HCT116 (cell line): ENCODE results near the gene CCDC73. TPM values are rescaled to one million over a fixed set of nuclear protein-coding genes. Genes with fewer than 3 reads are reported as not detected.

ENCODE experiments used
- ATAC-seq: fragments of 200-7000 bp; cut with Tn5 transposase; 2 replicates; pipeline ENCODE4 v1.9.1; 2020; ENCODE audit warnings: mild to moderate bottlenecking, moderate library complexity
- BruUV-seq: library from RNA; stranded (reverse); fragments of 400-500 nt; replicated peaks from 2 replicates; lab custom pipeline; 2021; lab: Mats Ljungman, UMichigan
- CTCF ChIA-PET: fragments of 300-600 bp; sonication (Branson Sonifier 250); formaldehyde crosslinking; loops from one replicate; lab custom pipeline; 2021; ENCODE audit warnings: antibody characterized with exemption; lab: Charles Lee
- POLR2A ChIA-PET: fragments of 300-600, 350-600 bp; sonication (Branson Sonifier 250); formaldehyde crosslinking; loops from one replicate; lab custom pipeline; 2021; ENCODE audit warnings: antibody characterized with exemption; lab: Charles Lee
- RAD21 ChIA-PET, 2 experiments: fragments of 300-600 bp; sonication (Branson Sonifier 250); formaldehyde crosslinking; loops; one replicate each; lab custom pipeline; 2023; ENCODE audit warnings: low total read pairs in 2 of 2; ENCODE audit not compliant: uncharacterized antibody in 2 of 2, unreplicated experiment in 2 of 2, low non-redundant PET in 1 of 2; lab: Charles Lee
- DNase-seq: peaks from one replicate; pipeline ENCODE4 v3.0.0-alpha.2; 2010; ENCODE audit warnings: low read depth, low spot score
- H2AFZ ChIP-seq: fragments of 200-600 bp; shearing (Covaris generic), sonication (generic); 2 replicates; pipeline ENCODE4 v1.6.1; 2017; ENCODE audit warnings: low read depth, mixed run types, mixed read lengths, antibody characterized with exemption, low read length; ENCODE audit not compliant: poor library complexity, severe bottlenecking
- H3K27ac ChIP-seq: 2 replicates; pipeline ENCODE4 v1.5.1; 2012; ENCODE audit warnings: low read depth, low read length
- H3K27me3 ChIP-seq: fragments of 200-600 bp; sonication (generic); 2 replicates; pipeline ENCODE4 v1.6.1; 2016; ENCODE audit warnings: mixed run types, low read length, mixed read lengths; ENCODE audit not compliant: insufficient read depth
- H3K36me3 ChIP-seq, 2 experiments: fragments of 200-500 bp in 1 of 2; fragments of 200-600 bp in 1 of 2; sonication (Bioruptor generic) in 1 of 2; sonication (generic) in 1 of 2; 2 replicates each; pipeline versions ENCODE4 v1.5.1 to v1.6.1; 2014 to 2016; ENCODE audit warnings: low read length in 2 of 2, inconsistent platforms in 1 of 2, mixed read lengths in 1 of 2, mixed run types in 1 of 2; ENCODE audit not compliant: insufficient read depth in 2 of 2, control insufficient read depth in 1 of 2
- H3K4me1 ChIP-seq, 2 experiments: fragments of 200-600 bp in 1 of 2; sonication (generic) in 1 of 2; 2 replicates each; pipeline versions ENCODE4 v1.5.1 to v1.6.1; 2012 to 2017; ENCODE audit warnings: low read length in 2 of 2, inconsistent platforms in 1 of 2, mild to moderate bottlenecking in 1 of 2, mixed read lengths in 1 of 2, mixed run types in 1 of 2, moderate library complexity in 1 of 2; ENCODE audit not compliant: insufficient read depth in 2 of 2, control insufficient read depth in 1 of 2
- H3K4me2 ChIP-seq: fragments of 200-600 bp; sonication (generic); 2 replicates; pipeline ENCODE4 v1.6.1; 2017; ENCODE audit warnings: mixed run types, low read length, mixed read lengths
- H3K4me3 ChIP-seq, 2 experiments: fragments of 200-600 bp in 1 of 2; sonication (generic) in 1 of 2; replicated peaks in 1 of 2; 2 replicates each; pipeline ENCODE4 v1.5.1; 2011 to 2016; ENCODE audit warnings: low read length in 2 of 2, control low read depth in 1 of 2, low read depth in 1 of 2, mild to moderate bottlenecking in 1 of 2, mixed read lengths in 1 of 2, mixed run types in 1 of 2
- H3K79me2 ChIP-seq: fragments of 200-600 bp; sonication (generic); 2 replicates; pipeline ENCODE4 v1.6.1; 2017; ENCODE audit warnings: mild to moderate bottlenecking, mixed run types, low read length, moderate library complexity, mixed read lengths; ENCODE audit not compliant: insufficient read depth
- H3K9ac ChIP-seq: fragments of 200-600 bp; sonication (generic); 2 replicates; pipeline ENCODE4 v1.6.1; 2016; ENCODE audit warnings: low read length, mixed read lengths
- H3K9me2 ChIP-seq: fragments of 200-600 bp; sonication (generic), shearing (Covaris generic); 2 replicates; pipeline ENCODE4 v1.6.1; 2017; ENCODE audit warnings: mixed run types, mild to moderate bottlenecking, moderate library complexity; ENCODE audit not compliant: insufficient read depth
- H3K9me3 ChIP-seq, 2 experiments: fragments of 200-500 bp in 1 of 2; fragments of 200-600 bp in 1 of 2; sonication (Bioruptor generic) in 1 of 2; sonication (generic) in 1 of 2; 2 replicates each; pipeline ENCODE4 v1.6.1; 2014 to 2017; ENCODE audit warnings: low read length in 2 of 2, mixed read lengths in 2 of 2, inconsistent platforms in 1 of 2, low read depth in 1 of 2, mild to moderate bottlenecking in 1 of 2, mixed run types in 1 of 2, moderate library complexity in 1 of 2; ENCODE audit not compliant: control insufficient read depth in 1 of 2, insufficient read depth in 1 of 2
- H4K20me1 ChIP-seq: fragments of 200-600 bp; sonication (generic), shearing (Covaris generic); 2 replicates; pipeline ENCODE4 v1.6.1; 2017; ENCODE audit warnings: mixed run types, mild to moderate bottlenecking, moderate library complexity; ENCODE audit not compliant: insufficient read depth
- CBX3 ChIP-seq: IDR thresholded peaks from 2 replicates; pipeline ENCODE4 v1.6.1; 2012; ENCODE audit warnings: low read depth
- CEBPB ChIP-seq: IDR thresholded peaks from 2 replicates; pipeline ENCODE4 v1.6.1; 2012; ENCODE audit warnings: low read depth
- EGR1 ChIP-seq: IDR thresholded peaks from 2 replicates; pipeline ENCODE4 v1.6.1; 2012; ENCODE audit warnings: low read depth
- EZH2 ChIP-seq: fragments of 200-600 bp; sonication (generic); IDR thresholded peaks from 2 replicates; pipeline ENCODE4 v1.6.1; 2017; ENCODE audit warnings: antibody characterized with exemption, mixed run types
- EZH2phosphoT487 ChIP-seq: fragments of 200-600 bp; IDR thresholded peaks from 2 replicates; pipeline ENCODE4 v1.6.1; 2018; ENCODE audit warnings: antibody characterized with exemption, borderline replicate concordance
- POLR2A ChIP-seq: IDR thresholded peaks from 2 replicates; pipeline ENCODE4 v1.7.0; 2011; ENCODE audit warnings: borderline replicate concordance; ENCODE audit not compliant: insufficient read depth, insufficient read length; ENCODE audit errors: extremely low read depth
- POLR2AphosphoS5 ChIP-seq: IDR thresholded peaks from 2 replicates; pipeline ENCODE4 v1.6.1; 2011; ENCODE audit warnings: mild to moderate bottlenecking, low read depth, low read length, moderate library complexity
- RAD21 ChIP-seq: IDR thresholded peaks from 2 replicates; pipeline ENCODE4 v1.6.1; 2012; ENCODE audit warnings: low read depth, mild to moderate bottlenecking
- YY1 ChIP-seq: IDR thresholded peaks from 2 replicates; pipeline ENCODE4 v1.6.1; 2011; ENCODE audit warnings: low read length, low read depth, moderate library complexity, mild to moderate bottlenecking; ENCODE audit not compliant: insufficient replicate concordance; ENCODE audit errors: extremely low read depth
- intact Hi-C: fragments of 100-400 bp; cut with micrococcal nuclease; formaldehyde crosslinking; loops from 2 replicates; pipeline ENCODE4 v1.10.0; 2022
- total RNA-seq: library from RNA; stranded (reverse); gene quantifications from one replicate; pipeline ENCODE4 v1.2.1, GENCODE V29; 2021; ENCODE audit not compliant: unreplicated experiment
- TF ChIP-seq, protein P1 (sequence below): IDR thresholded peaks from 2 replicates; pipeline ENCODE4 v1.6.1; 2012; ENCODE audit warnings: low read depth
- TF ChIP-seq, protein P2 (sequence below): IDR thresholded peaks from 2 replicates; pipeline ENCODE4 v1.6.1; 2012
- TF ChIP-seq, protein P3 (sequence below): IDR thresholded peaks from 2 replicates; pipeline ENCODE4 v1.6.1; 2012

CCDC73 gene
- total RNA-seq, 1 experiment from 2014 or later, result not detected

DNA sequence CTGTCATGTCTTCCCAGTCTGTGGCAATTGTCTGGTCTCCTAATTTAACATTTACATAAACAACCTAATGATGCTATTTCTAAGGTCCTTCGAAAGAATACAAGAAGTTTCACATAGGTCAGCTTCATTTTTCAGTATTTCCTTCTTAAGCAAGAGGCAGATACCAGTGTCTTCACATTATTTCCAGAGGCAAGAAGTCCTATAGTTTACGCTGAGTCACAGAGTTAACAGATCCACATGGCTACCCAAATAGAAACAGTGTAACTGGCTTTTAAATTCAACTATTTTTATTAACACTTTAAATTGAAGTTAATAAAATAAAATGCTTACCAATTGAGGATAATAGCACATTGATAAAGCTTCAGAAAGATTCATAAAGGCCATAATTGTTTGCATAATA lies 46.1 kb upstream of the CCDC73 start:
- DNase-seq, result no peak
- no peak overlapping the region for H3K9ac ChIP-seq
- CTCF ChIA-PET, result interaction anchor here (1.5 kb wide), 1 partner anchor 44 kb away, joined by 3 read pairs; no protein-coding TSS in a partner anchor
- H2AFZ ChIP-seq, result no peak overlapping the region
- H3K9me3 ChIP-seq, result no peaks in the 10 kb centered on the region
- RAD21 ChIA-PET, result no interaction called here
- no peaks in the 10 kb centered on the region for H3K36me3 ChIP-seq
- no peaks in the 10 kb centered on the region for H3K27me3 ChIP-seq
- TF ChIP-seq EZH2 (no peak), CBX3 (no peak), POLR2AphosphoS5 (no peak), CEBPB (no peak), YY1 (no peak), EZH2phosphoT487 (no peak), EGR1 (no peak), POLR2A (no peak), RAD21 (no peak)
- TF ChIP-seq, protein P1, sequence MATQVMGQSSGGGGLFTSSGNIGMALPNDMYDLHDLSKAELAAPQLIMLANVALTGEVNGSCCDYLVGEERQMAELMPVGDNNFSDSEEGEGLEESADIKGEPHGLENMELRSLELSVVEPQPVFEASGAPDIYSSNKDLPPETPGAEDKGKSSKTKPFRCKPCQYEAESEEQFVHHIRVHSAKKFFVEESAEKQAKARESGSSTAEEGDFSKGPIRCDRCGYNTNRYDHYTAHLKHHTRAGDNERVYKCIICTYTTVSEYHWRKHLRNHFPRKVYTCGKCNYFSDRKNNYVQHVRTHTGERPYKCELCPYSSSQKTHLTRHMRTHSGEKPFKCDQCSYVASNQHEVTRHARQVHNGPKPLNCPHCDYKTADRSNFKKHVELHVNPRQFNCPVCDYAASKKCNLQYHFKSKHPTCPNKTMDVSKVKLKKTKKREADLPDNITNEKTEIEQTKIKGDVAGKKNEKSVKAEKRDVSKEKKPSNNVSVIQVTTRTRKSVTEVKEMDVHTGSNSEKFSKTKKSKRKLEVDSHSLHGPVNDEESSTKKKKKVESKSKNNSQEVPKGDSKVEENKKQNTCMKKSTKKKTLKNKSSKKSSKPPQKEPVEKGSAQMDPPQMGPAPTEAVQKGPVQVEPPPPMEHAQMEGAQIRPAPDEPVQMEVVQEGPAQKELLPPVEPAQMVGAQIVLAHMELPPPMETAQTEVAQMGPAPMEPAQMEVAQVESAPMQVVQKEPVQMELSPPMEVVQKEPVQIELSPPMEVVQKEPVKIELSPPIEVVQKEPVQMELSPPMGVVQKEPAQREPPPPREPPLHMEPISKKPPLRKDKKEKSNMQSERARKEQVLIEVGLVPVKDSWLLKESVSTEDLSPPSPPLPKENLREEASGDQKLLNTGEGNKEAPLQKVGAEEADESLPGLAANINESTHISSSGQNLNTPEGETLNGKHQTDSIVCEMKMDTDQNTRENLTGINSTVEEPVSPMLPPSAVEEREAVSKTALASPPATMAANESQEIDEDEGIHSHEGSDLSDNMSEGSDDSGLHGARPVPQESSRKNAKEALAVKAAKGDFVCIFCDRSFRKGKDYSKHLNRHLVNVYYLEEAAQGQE, result no peak
- TF ChIP-seq, protein P2, sequence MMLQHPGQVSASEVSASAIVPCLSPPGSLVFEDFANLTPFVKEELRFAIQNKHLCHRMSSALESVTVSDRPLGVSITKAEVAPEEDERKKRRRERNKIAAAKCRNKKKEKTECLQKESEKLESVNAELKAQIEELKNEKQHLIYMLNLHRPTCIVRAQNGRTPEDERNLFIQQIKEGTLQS, result no peak
- TF ChIP-seq, protein P3, sequence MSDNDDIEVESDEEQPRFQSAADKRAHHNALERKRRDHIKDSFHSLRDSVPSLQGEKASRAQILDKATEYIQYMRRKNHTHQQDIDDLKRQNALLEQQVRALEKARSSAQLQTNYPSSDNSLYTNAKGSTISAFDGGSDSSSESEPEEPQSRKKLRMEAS, result no peak
- H3K79me2 ChIP-seq, result no peaks in the 10 kb centered on the region
- no peaks in the 10 kb centered on the region for H4K20me1 ChIP-seq
- POLR2A ChIA-PET, result no interaction called here
- no peak for ATAC-seq
- intact Hi-C loops, result no loop called here
- H3K9me2 ChIP-seq, result no peaks in the 10 kb centered on the region
- H3K4me3 ChIP-seq, result no peak overlapping the region
- no peak overlapping the region for H3K27ac ChIP-seq
- no peak overlapping the region for H3K4me2 ChIP-seq
- H3K4me1 ChIP-seq, result peaks cover 15 to 16% of the 10 kb centered on the region in 2 experiments
- no TSS peak for BruUV-seq
